Measurements from ENCODE around the gene CSF1R. TPM values are rescaled to one million over a fixed set of nuclear protein-coding genes. Genes with fewer than 3 reads are reported as not detected.

CSF1R gene
- total RNA-seq, 3 donors from 2014 or later = 0.10 to 0.46 (median 0.26) TPM

- DNase-seq = no peak
- H3K27me3 Mint-ChIP-seq (ENCODE audit: low read depth) = peaks cover 6% of the 10 kb centered on the region
- no peaks in the 10 kb centered on the region for H3K4me1 Mint-ChIP-seq (ENCODE audit: low read depth)
- no peaks in the 10 kb centered on the region for H3K36me3 Mint-ChIP-seq (ENCODE audit: insufficient read depth)
- H3K9me3 Mint-ChIP-seq = no peaks in the 10 kb centered on the region
- H3K4me3 Mint-ChIP-seq = no peak overlapping the region
- ATAC-seq = no peak
Measured at GRCh38 chr5:150075806-150076205, 10.5 kb downstream of the CSF1R start.

DNA sequence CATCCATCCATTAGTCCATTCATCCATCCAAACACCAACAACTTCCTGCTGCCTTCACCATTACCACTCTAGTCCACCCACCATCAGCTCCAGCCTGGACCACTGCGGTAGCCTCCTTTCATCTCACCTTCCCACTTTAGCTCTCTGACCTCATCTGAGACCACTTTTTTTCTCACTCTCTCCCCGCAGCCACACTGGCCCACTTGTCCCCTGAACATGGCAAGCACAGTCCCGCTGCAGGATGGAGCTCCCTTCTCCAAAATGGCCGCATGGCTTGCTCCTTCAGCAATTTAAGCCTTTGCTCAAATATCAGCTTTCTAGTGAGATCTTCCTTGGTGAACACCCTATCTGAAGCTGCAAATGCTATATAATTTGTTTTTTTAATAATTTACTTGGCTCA lies 11.1 kb downstream of the CSF1R start:
- no peak for DNase-seq
- peaks cover 6% of the 10 kb centered on the region for H3K27me3 Mint-ChIP-seq (ENCODE audit: low read depth)
- no peaks in the 10 kb centered on the region for H3K4me1 Mint-ChIP-seq (ENCODE audit: low read depth)
- H3K4me3 Mint-ChIP-seq = no peak overlapping the region
- H3K9me3 Mint-ChIP-seq = no peaks in the 10 kb centered on the region
- no peak for ATAC-seq
- H3K36me3 Mint-ChIP-seq (ENCODE audit: insufficient read depth) = no peaks in the 10 kb centered on the region

GRCh38 chr5:150073677-150074076 lies 12.7 kb downstream of the CSF1R start:
- H3K4me1 Mint-ChIP-seq (ENCODE audit: low read depth) = no peaks in the 10 kb centered on the region
- ATAC-seq (no peak), DNase-seq (no peak)
- H3K9me3 Mint-ChIP-seq = no peaks in the 10 kb centered on the region
- H3K36me3 Mint-ChIP-seq (ENCODE audit: insufficient read depth) = no peaks in the 10 kb centered on the region
- no peak overlapping the region for H3K4me3 Mint-ChIP-seq
- peaks cover 5% of the 10 kb centered on the region for H3K27me3 Mint-ChIP-seq (ENCODE audit: low read depth)

- no peak overlapping the region for H3K4me3 Mint-ChIP-seq
- no peaks in the 10 kb centered on the region for H3K36me3 Mint-ChIP-seq (ENCODE audit: insufficient read depth)
- DNase-seq (no peak), ATAC-seq (no peak)
- no peaks in the 10 kb centered on the region for H3K27me3 Mint-ChIP-seq (ENCODE audit: low read depth)
- H3K4me1 Mint-ChIP-seq (ENCODE audit: low read depth) = no peaks in the 10 kb centered on the region
- H3K9me3 Mint-ChIP-seq = no peaks in the 10 kb centered on the region
Measured at GRCh38 chr5:150073086-150073625, 13.2 kb downstream of the CSF1R start.

- Mint-ChIP-seq H3K9me3 (no peaks in the 10 kb centered on the region), H3K27me3 (ENCODE audit: low read depth) (peaks cover 2% of the 10 kb centered on the region), H3K4me1 (ENCODE audit: low read depth) (peaks cover 7% of the 10 kb centered on the region), H3K36me3 (ENCODE audit: insufficient read depth) (no peaks in the 10 kb centered on the region), H3K4me3 (no peak overlapping the region)
- DNase-seq (no peak), ATAC-seq (no peak)
Measured at GRCh38 chr5:150070821-150071220, 15.5 kb downstream of the CSF1R start.

GRCh38 chr5:150069672-150070627 lies 16.4 kb downstream of the CSF1R start:
- H3K9me3 Mint-ChIP-seq = no peaks in the 10 kb centered on the region
- peaks cover 7% of the 10 kb centered on the region for H3K4me1 Mint-ChIP-seq (ENCODE audit: low read depth)
- peaks cover 2% of the 10 kb centered on the region for H3K27me3 Mint-ChIP-seq (ENCODE audit: low read depth)
- ATAC-seq = no peak
- DNase-seq = no peak
- H3K4me3 Mint-ChIP-seq = no peak overlapping the region
- H3K36me3 Mint-ChIP-seq (ENCODE audit: insufficient read depth) = no peaks in the 10 kb centered on the region

GRCh38 chr5:150068961-150069645 lies 17.3 kb downstream of the CSF1R start:
- no peak for ATAC-seq
- H3K9me3 Mint-ChIP-seq = no peaks in the 10 kb centered on the region

GRCh38 chr5:150068472-150068871 lies 17.9 kb downstream of the CSF1R start:
- peaks cover 7% of the 10 kb centered on the region for H3K4me1 Mint-ChIP-seq (ENCODE audit: low read depth)
- no peak for DNase-seq
- H3K4me3 Mint-ChIP-seq = no peak overlapping the region
- peaks cover 2% of the 10 kb centered on the region for H3K27me3 Mint-ChIP-seq (ENCODE audit: low read depth)
- H3K36me3 Mint-ChIP-seq (ENCODE audit: insufficient read depth) = no peaks in the 10 kb centered on the region
- no peak for ATAC-seq
- H3K9me3 Mint-ChIP-seq = no peaks in the 10 kb centered on the region

More at GRCh38 chr5:150068961-150069645, 17.3 kb downstream of the CSF1R start:
- H3K4me1 Mint-ChIP-seq (ENCODE audit: low read depth) = peaks cover 7% of the 10 kb centered on the region
- H3K4me3 Mint-ChIP-seq = no peak overlapping the region
- H3K27me3 Mint-ChIP-seq (ENCODE audit: low read depth) = peaks cover 2% of the 10 kb centered on the region
- no peaks in the 10 kb centered on the region for H3K36me3 Mint-ChIP-seq (ENCODE audit: insufficient read depth)
- no peak for DNase-seq

DNA sequence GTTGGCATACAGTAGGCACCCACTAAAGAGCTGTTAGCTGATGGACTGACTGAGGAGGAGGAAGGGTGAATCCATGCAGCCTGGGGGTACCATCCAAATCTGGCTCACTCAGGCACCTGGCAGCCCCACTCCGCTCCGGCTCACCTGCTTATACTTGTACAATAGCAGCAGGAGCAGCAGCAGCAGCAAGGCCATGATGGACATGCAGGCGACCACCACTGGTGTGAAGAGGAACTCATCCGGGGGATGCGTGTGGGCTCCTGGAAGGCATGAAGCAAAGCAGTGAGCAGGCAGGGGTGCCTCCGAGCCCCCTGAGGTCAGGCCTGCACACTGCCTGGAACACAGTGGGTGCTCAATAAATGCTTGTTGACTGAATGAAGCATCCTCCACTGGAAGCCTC lies 18.3 kb downstream of the CSF1R start:
- Mint-ChIP-seq H3K36me3 (ENCODE audit: insufficient read depth) (no peaks in the 10 kb centered on the region), H3K27me3 (ENCODE audit: low read depth) (peaks cover 2% of the 10 kb centered on the region), H3K9me3 (no peaks in the 10 kb centered on the region), H3K4me1 (ENCODE audit: low read depth) (peaks cover 7% of the 10 kb centered on the region), H3K4me3 (no peak overlapping the region)
- no peak for ATAC-seq
- DNase-seq = no peak

GRCh38 chr5:150067405-150067960 lies 18.9 kb downstream of the CSF1R start:
- Mint-ChIP-seq H3K4me3 (no peak overlapping the region), H3K4me1 (ENCODE audit: low read depth) (peaks cover 7% of the 10 kb centered on the region), H3K9me3 (no peaks in the 10 kb centered on the region), H3K36me3 (ENCODE audit: insufficient read depth) (no peaks in the 10 kb centered on the region), H3K27me3 (ENCODE audit: low read depth) (peaks cover 2% of the 10 kb centered on the region)
- ATAC-seq (no peak), DNase-seq (no peak)

DNA sequence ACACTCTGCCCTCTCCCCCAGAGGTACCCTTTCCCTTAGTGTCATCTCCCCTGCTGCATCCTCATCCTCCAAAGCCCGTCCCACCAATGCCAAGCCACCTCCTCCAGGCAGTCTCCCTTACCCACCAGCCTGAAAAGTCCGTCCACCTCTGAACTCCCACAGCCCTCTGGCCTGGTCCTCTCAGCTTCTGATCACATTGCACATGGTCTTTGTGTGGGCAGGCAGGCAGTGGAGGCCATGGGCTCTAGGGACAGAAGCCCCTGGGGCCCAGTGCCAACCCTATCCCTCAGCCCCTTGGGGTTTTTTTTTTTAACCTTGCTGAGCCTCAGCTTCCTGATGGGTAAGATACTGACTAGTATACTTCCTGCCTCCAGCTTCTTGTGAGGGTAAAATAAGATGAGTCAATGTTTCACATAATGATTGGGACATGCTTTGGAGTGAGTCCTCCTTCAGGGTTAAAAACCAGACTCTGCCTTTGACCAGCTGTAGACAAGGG lies 19.4 kb downstream of the CSF1R start:
- Mint-ChIP-seq H3K27me3 (ENCODE audit: low read depth) (peaks cover 2% of the 10 kb centered on the region), H3K9me3 (no peaks in the 10 kb centered on the region), H3K4me3 (no peak overlapping the region), H3K4me1 (ENCODE audit: low read depth) (peaks cover 7% of the 10 kb centered on the region), H3K36me3 (ENCODE audit: insufficient read depth) (no peaks in the 10 kb centered on the region)
- DNase-seq (no peak), ATAC-seq (peak; percentile 41 to 65)

DNA sequence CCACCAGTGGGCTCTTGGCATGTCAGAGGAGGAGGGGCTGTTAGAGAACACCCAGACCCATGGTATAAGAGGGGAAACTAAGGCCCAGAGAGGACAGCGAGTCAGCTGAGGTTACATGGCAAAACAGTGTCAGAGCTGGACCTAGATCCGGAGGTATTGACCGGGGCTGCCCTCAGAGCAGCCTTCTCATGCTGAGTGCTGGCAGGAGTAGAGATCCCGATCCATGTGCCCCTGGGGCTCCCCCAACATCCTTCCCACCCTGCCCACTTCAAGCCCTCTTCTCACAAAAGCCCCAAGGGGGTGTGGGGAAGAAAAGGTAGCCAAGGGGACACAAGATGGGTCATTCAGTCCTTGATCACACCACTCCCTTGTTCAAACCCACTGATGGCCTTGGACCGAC lies 19.9 kb downstream of the CSF1R start:
- DNase-seq (no peak), ATAC-seq (no peak)
- H3K4me1 Mint-ChIP-seq (ENCODE audit: low read depth) = peaks cover 7% of the 10 kb centered on the region
- H3K36me3 Mint-ChIP-seq (ENCODE audit: insufficient read depth) = no peaks in the 10 kb centered on the region
- peaks cover 2% of the 10 kb centered on the region for H3K27me3 Mint-ChIP-seq (ENCODE audit: low read depth)
- no peaks in the 10 kb centered on the region for H3K9me3 Mint-ChIP-seq
- H3K4me3 Mint-ChIP-seq = no peak overlapping the region

DNA sequence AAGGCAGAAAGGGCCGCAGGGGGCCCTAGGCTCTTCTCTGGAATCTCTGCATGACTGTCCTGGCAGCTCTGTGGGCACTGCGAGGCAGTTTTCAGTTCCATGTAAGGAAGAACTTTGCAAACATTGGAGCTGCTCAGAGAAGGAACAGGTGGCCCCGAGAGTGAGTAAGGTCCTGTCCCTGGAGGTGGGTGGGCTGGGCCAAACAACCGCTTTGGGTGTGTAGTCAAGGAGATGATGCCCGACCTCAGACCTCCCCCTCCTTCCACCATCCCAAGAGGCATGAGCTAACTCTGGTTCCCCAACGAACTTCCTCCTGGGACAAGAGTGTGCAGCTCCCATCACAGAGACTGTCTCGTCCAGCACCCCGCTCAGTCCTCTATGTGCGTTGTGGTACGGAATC lies 20.5 kb downstream of the CSF1R start:
- DNase-seq (no peak), ATAC-seq (no peak)
- peaks cover 2% of the 10 kb centered on the region for H3K27me3 Mint-ChIP-seq (ENCODE audit: low read depth)
- no peaks in the 10 kb centered on the region for H3K36me3 Mint-ChIP-seq (ENCODE audit: insufficient read depth)
- H3K4me3 Mint-ChIP-seq = no peak overlapping the region
- peaks cover 7% of the 10 kb centered on the region for H3K4me1 Mint-ChIP-seq (ENCODE audit: low read depth)
- no peaks in the 10 kb centered on the region for H3K9me3 Mint-ChIP-seq

DNA sequence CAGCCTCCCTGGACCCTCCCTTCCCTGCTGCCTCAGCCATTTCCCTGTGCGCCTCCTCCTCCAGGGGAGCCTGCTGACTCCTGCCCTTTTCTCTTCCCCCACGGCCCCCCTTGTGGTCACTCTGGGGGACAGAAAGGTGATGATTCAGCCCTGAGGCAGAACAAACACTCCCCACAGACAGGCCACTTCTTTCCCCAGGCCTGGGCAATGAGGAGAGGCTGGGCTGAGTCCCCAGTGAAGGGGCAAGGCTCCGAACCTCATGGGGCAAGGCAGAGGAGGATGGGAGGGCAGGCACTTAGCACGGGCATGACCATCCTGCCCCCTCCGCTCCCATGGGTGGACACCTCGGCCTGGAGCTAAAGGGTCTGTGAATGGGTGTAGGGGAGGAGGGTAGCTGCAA lies 21.0 kb downstream of the CSF1R start:
- ATAC-seq (no peak), DNase-seq (no peak)
- H3K27me3 Mint-ChIP-seq (ENCODE audit: low read depth) = peaks cover 2% of the 10 kb centered on the region
- H3K4me1 Mint-ChIP-seq (ENCODE audit: low read depth) = peaks cover 7% of the 10 kb centered on the region
- H3K4me3 Mint-ChIP-seq = no peak overlapping the region
- no peaks in the 10 kb centered on the region for H3K36me3 Mint-ChIP-seq (ENCODE audit: insufficient read depth)
- no peaks in the 10 kb centered on the region for H3K9me3 Mint-ChIP-seq

Measured in activated T-cell treated with anti-CD3 and anti-CD28 coated beads, Interleukin-2, amount 50 U/mL, for 4 hours (primary cell).